Nephron (organoid): ENCODE data around the gene SIM1.

Experiments used
- H3K27ac Mint-ChIP-seq, 3 experiments: 2 replicates each; pipeline ENCODE4 v1.8.0; 2020; ENCODE audit warnings: mixed read lengths in 3 of 3, mild to moderate bottlenecking in 2 of 3, moderate library complexity in 1 of 3
- H3K27me3 Mint-ChIP-seq: 2 replicates; pipeline ENCODE4 v1.8.0; 2021; ENCODE audit warnings: low read depth, mild to moderate bottlenecking, moderate library complexity, mixed read lengths
- H3K36me3 Mint-ChIP-seq: 2 replicates; pipeline ENCODE4 v1.8.0; 2020; ENCODE audit warnings: low read depth, mixed read lengths
- H3K4me1 Mint-ChIP-seq: 2 replicates; pipeline ENCODE4 v1.8.0; 2020; ENCODE audit warnings: mixed read lengths
- H3K4me3 Mint-ChIP-seq, 3 experiments: 2 replicates each; pipeline ENCODE4 v1.8.0; 2020; ENCODE audit warnings: mild to moderate bottlenecking in 3 of 3, mixed read lengths in 3 of 3, moderate library complexity in 2 of 3
- H3K9me3 Mint-ChIP-seq: 2 replicates; pipeline ENCODE4 v1.8.0; 2020; ENCODE audit warnings: mixed read lengths
- CTCF ChIP-seq, 3 experiments: fragments of 200-600 bp; sonication (generic); IDR thresholded peaks; one replicate each; pipeline ENCODE4 v1.5.0; 2021; ENCODE audit warnings: antibody characterized with exemption in 3 of 3; ENCODE audit not compliant: unreplicated experiment in 3 of 3

SIM1 gene

DNA sequence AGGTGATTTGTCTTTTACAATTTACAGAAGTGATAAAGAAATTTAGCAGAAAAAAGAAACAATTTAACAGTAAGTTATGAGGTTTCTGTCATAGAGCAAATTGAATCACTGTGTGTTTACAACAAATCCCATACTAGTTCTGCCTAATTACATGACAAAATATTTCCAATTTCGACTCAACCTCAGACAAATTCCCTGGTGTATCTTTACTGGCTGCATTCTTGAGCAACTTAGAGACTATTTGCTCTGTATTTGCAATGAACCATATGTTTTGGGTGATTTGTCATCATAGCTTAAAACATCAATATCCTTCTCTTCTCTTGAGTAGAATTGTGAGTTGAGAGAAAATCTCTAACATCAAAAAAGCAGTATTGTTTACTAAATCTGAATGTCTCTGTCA is 128.7 kb downstream of the SIM1 start:
- Mint-ChIP-seq H3K4me1 (peaks cover 4% of the 10 kb centered on the region), H3K27me3 (peaks cover 9% of the 10 kb centered on the region), H3K9me3 (peaks cover 6% of the 10 kb centered on the region), H3K36me3 (no peaks in the 10 kb centered on the region), H3K27ac (peak overlapping the region in 1 of 3 experiments; percentile 52), H3K4me3 (no peak overlapping the region)
- TF ChIP-seq CTCF (IDR thresholded peaks at IDR 0.05; ENCODE audit: unreplicated experiment in 3 of 3) = no peak
